ENCODE data around the gene ATP7A.
A peak's percentile ranks its signal among the peaks of the same experiment; 100 is the strongest.
"Not testable (repeated sequence)": the region's sequence is repeated elsewhere in the genome, so short reads cannot be mapped to it uniquely, and the experiment has no call there.

Gene ATP7A

GRCh38 chrX:77910108-77910840 is at the start of gene ATP7A:
ATP7A (plus strand) TSS chrX:77910693; CDS start chrX:77971642, 60,949 bp downstream.
- Histone ChIP-seq H3K27me3 (ENCODE audit: control insufficient read depth, insufficient read depth, low read length) (no peaks in the 10 kb centered on the region), H3K9ac (ENCODE audit: low read length) (peak within 1 kb of the TSS; percentile 64), H3K4me1 (ENCODE audit: control insufficient read depth, insufficient read depth, low read length) (no peaks in the 10 kb centered on the region), H3K4me3 (ENCODE audit: low read length) (peak within 1 kb of the TSS; percentile 86), H3K27ac (ENCODE audit: low read depth, low read length) (peak within 1 kb of the TSS; percentile 83), H3K36me3 (ENCODE audit: control insufficient read depth, insufficient read depth, low read length) (no peaks in the 10 kb centered on the region)

DNA sequence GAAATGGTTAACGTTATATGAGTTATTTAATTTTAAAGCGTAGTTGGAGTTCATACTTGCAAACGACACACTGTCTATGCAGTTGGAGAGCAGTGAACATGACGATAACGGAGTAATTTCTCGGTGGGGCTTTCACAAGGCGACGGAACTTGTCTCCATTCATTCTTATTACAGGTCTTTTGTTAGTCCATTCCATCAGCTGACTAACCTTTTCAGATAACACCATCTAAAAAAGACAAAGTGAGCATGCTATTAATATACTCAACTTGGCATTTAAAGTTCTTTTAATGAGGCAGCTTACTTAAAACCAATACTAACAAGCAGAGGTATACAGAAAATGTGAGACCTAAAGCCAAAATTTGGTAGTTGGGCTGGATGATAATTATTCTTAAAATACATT is 35.1 kb upstream of the ATP7A start:
- H3K27me3 ChIP-seq (ENCODE audit: control insufficient read depth, insufficient read depth, low read length): no peaks in the 10 kb centered on the region
- no peaks in the 10 kb centered on the region for H3K36me3 ChIP-seq (ENCODE audit: control insufficient read depth, insufficient read depth, low read length)
- no peak overlapping the region for H3K4me3 ChIP-seq (ENCODE audit: low read length)
- H3K9ac ChIP-seq (ENCODE audit: low read length): no peak overlapping the region
- no peaks in the 10 kb centered on the region for H3K4me1 ChIP-seq (ENCODE audit: control insufficient read depth, insufficient read depth, low read length)
- no peak overlapping the region for H3K27ac ChIP-seq (ENCODE audit: low read depth, low read length)

DNA sequence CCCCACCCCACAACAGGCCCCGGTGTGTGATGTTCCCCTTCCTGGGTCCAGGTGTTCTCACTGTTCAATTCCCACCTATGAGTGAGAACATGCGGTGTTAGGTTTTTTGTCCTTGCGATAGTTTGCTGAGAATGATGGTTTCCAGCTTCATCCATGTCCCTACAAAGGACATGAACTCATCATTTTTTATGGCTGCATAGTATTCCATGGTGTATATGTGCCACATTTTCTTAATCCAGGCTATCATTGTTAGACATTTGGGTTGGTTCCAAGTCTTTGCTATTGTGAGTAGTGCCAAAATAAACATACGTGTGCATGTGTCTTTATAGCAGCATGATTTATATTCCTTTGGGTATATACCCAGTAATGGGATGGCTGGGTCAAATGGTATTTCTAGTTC is 29.1 kb upstream of the ATP7A start:
- H3K4me1 ChIP-seq (ENCODE audit: control insufficient read depth, insufficient read depth, low read length); H3K27me3 ChIP-seq (ENCODE audit: control insufficient read depth, insufficient read depth, low read length); H3K4me3 ChIP-seq (ENCODE audit: low read length); H3K36me3 ChIP-seq (ENCODE audit: control insufficient read depth, insufficient read depth, low read length); H3K9ac ChIP-seq (ENCODE audit: low read length); H3K27ac ChIP-seq (ENCODE audit: low read depth, low read length): not testable (repeated sequence)

DNA sequence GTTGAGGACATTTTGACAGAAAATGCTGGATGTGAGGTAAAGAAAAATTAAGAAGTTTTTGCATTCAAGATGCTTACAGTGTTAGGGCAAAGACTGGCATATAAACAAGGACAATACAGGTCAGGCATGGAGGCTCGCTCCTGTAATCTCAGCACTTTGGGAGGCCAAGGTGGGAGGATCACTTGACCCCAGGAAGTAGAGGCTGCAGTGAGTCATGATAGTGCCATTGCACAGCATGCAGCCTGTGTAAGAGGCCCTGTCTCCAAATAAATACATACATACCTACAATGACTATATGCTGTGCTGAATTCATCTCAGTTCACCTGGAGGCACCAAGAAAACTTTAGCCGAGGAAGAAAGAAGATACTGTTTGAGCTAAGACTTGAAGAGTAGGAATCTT is 17.6 kb upstream of the ATP7A start:
- no peak overlapping the region for H3K9ac ChIP-seq (ENCODE audit: low read length)
- no peaks in the 10 kb centered on the region for H3K27me3 ChIP-seq (ENCODE audit: control insufficient read depth, insufficient read depth, low read length)
- H3K4me1 ChIP-seq (ENCODE audit: control insufficient read depth, insufficient read depth, low read length): no peaks in the 10 kb centered on the region
- no peak overlapping the region for H3K27ac ChIP-seq (ENCODE audit: low read depth, low read length)
- no peaks in the 10 kb centered on the region for H3K36me3 ChIP-seq (ENCODE audit: control insufficient read depth, insufficient read depth, low read length)
- H3K4me3 ChIP-seq (ENCODE audit: low read length): no peak overlapping the region

GRCh38 chrX:77893713-77894112 is 16.8 kb upstream of the ATP7A start:
- no peaks in the 10 kb centered on the region for H3K27me3 ChIP-seq (ENCODE audit: control insufficient read depth, insufficient read depth, low read length)
- peak overlapping the region; percentile 9 for H3K4me3 ChIP-seq (ENCODE audit: low read length)
- no peak overlapping the region for H3K27ac ChIP-seq (ENCODE audit: low read depth, low read length)
- no peak overlapping the region for H3K9ac ChIP-seq (ENCODE audit: low read length)
- H3K4me1 ChIP-seq (ENCODE audit: control insufficient read depth, insufficient read depth, low read length): no peaks in the 10 kb centered on the region
- H3K36me3 ChIP-seq (ENCODE audit: control insufficient read depth, insufficient read depth, low read length): no peaks in the 10 kb centered on the region

GRCh38 chrX:77894921-77895886 is 15.3 kb upstream of the ATP7A start, which contains the start of gene MAGT1:
MAGT1 (minus strand) TSS chrX:77895435; CDS start chrX:77895410, 25 bp downstream.
- no peaks in the 10 kb centered on the region for H3K36me3 ChIP-seq (ENCODE audit: control insufficient read depth, insufficient read depth, low read length)
- no peaks in the 10 kb centered on the region for H3K4me1 ChIP-seq (ENCODE audit: control insufficient read depth, insufficient read depth, low read length)
- H3K27me3 ChIP-seq (ENCODE audit: control insufficient read depth, insufficient read depth, low read length): no peaks in the 10 kb centered on the region
- H3K9ac ChIP-seq (ENCODE audit: low read length): peak within 1 kb of the TSS; percentile 91
- H3K27ac ChIP-seq (ENCODE audit: low read depth, low read length): peak within 1 kb of the TSS; percentile 78
- H3K4me3 ChIP-seq (ENCODE audit: low read length): peak within 1 kb of the TSS; percentile 85

GRCh38 chrX:77899081-77899828 is 11.2 kb upstream of the ATP7A start, which contains the start of gene COX7B:
COX7B (plus strand) TSS chrX:77899468; CDS start chrX:77899554, 86 bp downstream.
- Histone ChIP-seq H3K36me3 (ENCODE audit: control insufficient read depth, insufficient read depth, low read length) (no peaks in the 10 kb centered on the region), H3K4me3 (ENCODE audit: low read length) (peak within 1 kb of the TSS; percentile 64), H3K4me1 (ENCODE audit: control insufficient read depth, insufficient read depth, low read length) (no peaks in the 10 kb centered on the region), H3K27me3 (ENCODE audit: control insufficient read depth, insufficient read depth, low read length) (no peaks in the 10 kb centered on the region), H3K27ac (ENCODE audit: low read depth, low read length) (peak within 1 kb of the TSS; percentile 88), H3K9ac (ENCODE audit: low read length) (peak within 1 kb of the TSS; percentile 29)

DNA sequence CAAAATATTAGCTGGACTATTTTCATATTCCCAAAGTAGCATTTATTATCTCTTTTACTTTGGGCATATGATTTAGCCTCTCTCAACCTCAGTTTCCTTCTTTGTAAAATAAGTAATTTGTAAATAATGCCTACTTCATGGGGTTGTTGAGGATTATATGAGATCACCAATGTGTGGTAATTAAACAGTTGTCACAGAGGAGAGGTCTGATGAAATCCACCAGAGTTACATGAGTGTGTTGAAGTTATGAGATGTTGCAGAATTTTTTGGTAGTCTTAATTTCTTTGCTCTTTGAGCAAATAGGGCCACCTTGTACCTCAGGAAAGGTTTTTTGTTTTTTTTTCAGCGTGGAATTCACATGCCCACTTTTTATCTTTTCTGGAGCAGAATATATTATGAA is 9.8 kb upstream of the ATP7A start:
- Histone ChIP-seq H3K9ac (ENCODE audit: low read length) (no peak overlapping the region), H3K27ac (ENCODE audit: low read depth, low read length) (peak overlapping the region; percentile 82), H3K36me3 (ENCODE audit: control insufficient read depth, insufficient read depth, low read length) (no peaks in the 10 kb centered on the region)

DNA sequence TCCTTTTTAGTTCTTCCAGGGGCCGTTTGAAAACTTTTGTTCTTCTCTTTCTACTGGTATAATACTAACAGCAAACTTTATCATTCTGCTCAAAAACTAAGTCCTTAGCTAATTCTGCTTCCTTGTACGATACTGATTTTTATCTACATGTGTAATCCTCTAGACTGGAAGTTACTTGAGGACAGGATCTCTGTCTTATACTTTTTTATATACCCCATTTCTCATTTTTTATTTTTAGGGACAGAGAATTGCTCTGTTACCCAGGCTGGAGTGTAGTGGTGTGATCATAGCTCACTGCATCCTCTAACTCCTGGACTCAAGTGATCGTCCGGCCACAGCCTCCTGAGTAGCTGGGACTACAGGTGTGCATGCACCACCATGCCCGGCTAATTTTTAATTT is 9.0 kb upstream of the ATP7A start:
- no peak overlapping the region for H3K27ac ChIP-seq (ENCODE audit: low read depth, low read length)
- H3K36me3 ChIP-seq (ENCODE audit: control insufficient read depth, insufficient read depth, low read length): no peaks in the 10 kb centered on the region
- no peaks in the 10 kb centered on the region for H3K27me3 ChIP-seq (ENCODE audit: control insufficient read depth, insufficient read depth, low read length)
- H3K4me3 ChIP-seq (ENCODE audit: low read length): no peak overlapping the region
- no peak overlapping the region for H3K9ac ChIP-seq (ENCODE audit: low read length)
- no peaks in the 10 kb centered on the region for H3K4me1 ChIP-seq (ENCODE audit: control insufficient read depth, insufficient read depth, low read length)

More for the DNA sequence above, 9.8 kb upstream of the ATP7A start:
- Histone ChIP-seq H3K4me1 (ENCODE audit: control insufficient read depth, insufficient read depth, low read length) (no peaks in the 10 kb centered on the region), H3K4me3 (ENCODE audit: low read length) (peak overlapping the region; percentile 64), H3K27me3 (ENCODE audit: control insufficient read depth, insufficient read depth, low read length) (no peaks in the 10 kb centered on the region)

DNA sequence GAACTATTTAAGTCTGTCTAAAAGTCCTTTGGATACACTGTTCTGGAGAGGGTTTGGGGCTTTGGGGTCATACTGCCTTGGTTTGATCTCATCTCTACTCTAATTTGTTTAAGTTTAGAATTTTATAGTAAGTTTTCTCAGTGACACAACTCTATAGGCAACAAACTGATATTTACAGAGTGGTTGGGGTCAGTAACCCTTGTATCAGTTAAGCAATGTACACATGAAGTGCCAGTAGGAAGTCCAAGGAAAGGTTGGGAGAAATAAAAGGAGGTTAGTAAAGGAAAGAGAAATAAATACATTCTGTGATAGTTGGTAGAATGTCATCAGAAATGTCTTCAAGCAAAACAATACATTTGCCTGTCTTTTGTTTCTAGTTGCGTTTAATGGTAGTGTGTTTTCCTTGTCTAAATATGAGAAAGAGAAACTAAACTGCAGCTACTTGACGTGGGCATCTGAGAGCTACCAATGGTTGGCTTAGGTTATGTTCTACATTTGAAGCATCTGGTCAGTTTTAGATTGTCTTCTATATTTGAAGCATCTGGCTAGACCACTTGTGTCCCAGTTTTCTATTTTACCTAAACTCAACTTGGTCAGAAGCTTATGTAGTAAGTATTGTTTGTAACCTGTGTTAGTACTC is 6.9 kb downstream of the ATP7A start:
- no peaks in the 10 kb centered on the region for H3K27me3 ChIP-seq (ENCODE audit: control insufficient read depth, insufficient read depth, low read length)
- H3K9ac ChIP-seq (ENCODE audit: low read length): no peak overlapping the region
- H3K4me3 ChIP-seq (ENCODE audit: low read length): no peak overlapping the region
- H3K4me1 ChIP-seq (ENCODE audit: control insufficient read depth, insufficient read depth, low read length): no peaks in the 10 kb centered on the region
- H3K27ac ChIP-seq (ENCODE audit: low read depth, low read length): no peak overlapping the region
- no peaks in the 10 kb centered on the region for H3K36me3 ChIP-seq (ENCODE audit: control insufficient read depth, insufficient read depth, low read length)

- Histone ChIP-seq H3K27me3 (ENCODE audit: control insufficient read depth, insufficient read depth, low read length) (no peaks in the 10 kb centered on the region), H3K36me3 (ENCODE audit: control insufficient read depth, insufficient read depth, low read length) (no peaks in the 10 kb centered on the region), H3K4me1 (ENCODE audit: control insufficient read depth, insufficient read depth, low read length) (no peaks in the 10 kb centered on the region), H3K27ac (ENCODE audit: low read depth, low read length) (no peak overlapping the region), H3K4me3 (ENCODE audit: low read length) (no peak overlapping the region), H3K9ac (ENCODE audit: low read length) (no peak overlapping the region)
Measured at GRCh38 chrX:77918568-77918967, 8.1 kb downstream of the ATP7A start.
